HTR-8/SVneo (cell line): ENCODE results near the gene DUSP8.
"Not testable (repeated sequence)": the region's sequence is repeated elsewhere in the genome, so short reads cannot be mapped to it uniquely, and the experiment has no call there.

Source experiments
- DNase-seq: peaks from one replicate; pipeline ENCODE4 v3.0.0; 2011; ENCODE audit warnings: low spot score, mixed read lengths; ENCODE audit not compliant: insufficient read length
- FAIRE-seq: peaks from 2 replicates; lab custom pipeline; 2011; peaks lifted over from hg19 to GRCh38; lab: Jason Lieb, UNC

Gene DUSP8

GRCh38 chr11:1517117-1518005 lies 54.7 kb downstream of the DUSP8 start:
- no peak for DNase-seq
- no peak for FAIRE-seq

- FAIRE-seq, result peak; percentile 84
- DNase-seq, result peak; percentile 53
These were observed 55.6 kb downstream of the DUSP8 start for GRCh38 chr11:1516273-1517067.

GRCh38 chr11:1515082-1516060 lies 56.7 kb downstream of the DUSP8 start:
- peak; percentile 77 for FAIRE-seq
- peak; percentile 88 for DNase-seq

- DNase-seq (no peak), FAIRE-seq (no peak)
These were observed 57.6 kb downstream of the DUSP8 start for GRCh38 chr11:1514336-1515061.

GRCh38 chr11:1513326-1514296 lies 58.5 kb downstream of the DUSP8 start:
- FAIRE-seq, result no peak
- no peak for DNase-seq

GRCh38 chr11:1512531-1513258 lies 59.4 kb downstream of the DUSP8 start:
- not testable (repeated sequence) for FAIRE-seq
- peak; percentile 45 for DNase-seq

- FAIRE-seq (no peak), DNase-seq (no peak)
These were observed 60.1 kb downstream of the DUSP8 start for GRCh38 chr11:1511937-1512496.

- no peak for FAIRE-seq
- DNase-seq, result no peak
These were observed 61.1 kb downstream of the DUSP8 start for GRCh38 chr11:1510928-1511327.

GRCh38 chr11:1510351-1510750 lies 61.7 kb downstream of the DUSP8 start:
- not testable (repeated sequence) for FAIRE-seq, DNase-seq

- no peak for FAIRE-seq
- no peak for DNase-seq
These were observed 62.3 kb downstream of the DUSP8 start for GRCh38 chr11:1509626-1510255.

GRCh38 chr11:1508986-1509385 lies 63.1 kb downstream of the DUSP8 start:
- DNase-seq, result no peak
- FAIRE-seq, result no peak

- FAIRE-seq, result no peak
These were observed 63.6 kb downstream of the DUSP8 start for GRCh38 chr11:1508491-1508891.

GRCh38 chr11:1507381-1508140 lies 64.5 kb downstream of the DUSP8 start:
- DNase-seq, result no peak
- no peak for FAIRE-seq

More at GRCh38 chr11:1508491-1508891, 63.6 kb downstream of the DUSP8 start:
- DNase-seq, result no peak

- DNase-seq (no peak), FAIRE-seq (no peak)
These were observed 65.1 kb downstream of the DUSP8 start for GRCh38 chr11:1506981-1507380.

- FAIRE-seq (no peak), DNase-seq (no peak)
These were observed 66.6 kb downstream of the DUSP8 start for GRCh38 chr11:1505480-1505879.
